K562 (cell line): ENCODE data around the gene ANXA3. TPM values are rescaled to one million over a fixed set of nuclear protein-coding genes. Genes with fewer than 3 reads are reported as not detected.
A peak's percentile ranks its signal among the peaks of the same experiment; 100 is the strongest.

Source experiments
- ATAC-seq: fragments of 200-7000 bp; cut with Tn5 transposase; 3 replicates; pipeline ENCODE4 v1.9.1; 2020; ENCODE audit warnings: moderate library complexity
- BruUV-seq: library from RNA; stranded (reverse); fragments of 400-500 nt; replicated peaks from 2 replicates; lab custom pipeline; 2021; lab: Mats Ljungman, UMichigan
- CTCF ChIA-PET: fragments of 300-600 bp; formaldehyde crosslinking; extraction: SDS; loops from one replicate; lab custom pipeline; 2021; ENCODE audit warnings: low intra/inter-chr PET ratio; lab: Yijun Ruan, JAX
- POLR2A ChIA-PET: fragments of 300-600, 350-650 bp; sonication (Branson Sonifier 250); formaldehyde crosslinking; extraction: SDS; loops from one replicate; lab custom pipeline; 2021; ENCODE audit warnings: antibody characterized with exemption, inconsistent platforms; lab: Yijun Ruan, JAX
- DNase-seq, 4 experiments: peaks; one replicate each; pipeline versions ENCODE4 v3.0.0 to v3.0.0-alpha.2; 2011 to 2018; ENCODE audit warnings: low spot score in 3 of 4, mixed read lengths in 3 of 4; ENCODE audit errors: extremely low read depth in 1 of 4
- FAIRE-seq: peaks from 2 replicates; lab custom pipeline; 2011; peaks lifted over from hg19 to GRCh38; lab: Jason Lieb, UNC
- H2AFZ ChIP-seq: 2 replicates; pipeline ENCODE4 v1.6.0; 2011; ENCODE audit warnings: low read depth, low read length, control low read depth, inconsistent platforms
- H3K27ac ChIP-seq: fragments of 200-600 bp; 3 replicates; pipeline ENCODE4 v1.8.0; 2011; ENCODE audit warnings: low read depth, mild to moderate bottlenecking, control low read depth, inconsistent platforms, low read length, moderate library complexity, mixed read lengths; ENCODE audit errors: extremely low read depth
- H3K27me3 ChIP-seq, 2 experiments: fragments of 300-600 bp in 1 of 2; 2 replicates in 1 of 2; 3 replicates in 1 of 2; pipeline versions ENCODE4 v1.6.0 to v1.8.0; 2011; ENCODE audit warnings: inconsistent platforms in 2 of 2, low read length in 2 of 2, mild to moderate bottlenecking in 1 of 2, mixed read lengths in 1 of 2, moderate library complexity in 1 of 2; ENCODE audit not compliant: control insufficient read depth in 2 of 2, insufficient read depth in 2 of 2
- H3K36me3 ChIP-seq: fragments of 300-600 bp; 3 replicates; pipeline ENCODE4 v1.8.0; 2011; ENCODE audit warnings: mild to moderate bottlenecking, low read length, inconsistent platforms; ENCODE audit not compliant: control insufficient read depth, insufficient read depth
- H3K4me1 ChIP-seq, 2 experiments: fragments of 200-600 bp in 1 of 2; replicated peaks in 1 of 2; 2 replicates in 1 of 2; 3 replicates in 1 of 2; pipeline versions ENCODE4 v1.5.1 to v1.8.0; 2011; ENCODE audit warnings: inconsistent platforms in 2 of 2, low read length in 2 of 2, mild to moderate bottlenecking in 1 of 2, mixed read lengths in 1 of 2, moderate library complexity in 1 of 2; ENCODE audit not compliant: control insufficient read depth in 2 of 2, insufficient read depth in 2 of 2
- H3K4me2 ChIP-seq: 2 replicates; pipeline ENCODE4 v1.6.1; 2011; ENCODE audit warnings: low read length, control low read depth, inconsistent platforms, mixed read lengths; ENCODE audit not compliant: insufficient read depth
- H3K4me3 ChIP-seq: fragments of 200-600 bp; sonication (generic), shearing (Covaris generic); 2 replicates; pipeline ENCODE4 v1.5.1; 2016; ENCODE audit warnings: control low read depth, inconsistent platforms
- H3K79me2 ChIP-seq: fragments of 200-600 bp; 3 replicates; pipeline ENCODE4 v1.8.0; 2011; ENCODE audit warnings: low read length, inconsistent platforms; ENCODE audit not compliant: control insufficient read depth, insufficient read depth
- H3K9ac ChIP-seq, 2 experiments: 2 replicates each; pipeline versions ENCODE4 v1.6.0 to v1.6.1; 2011; ENCODE audit warnings: low read depth in 2 of 2, low read length in 2 of 2, control low read depth in 1 of 2, inconsistent platforms in 1 of 2, mild to moderate bottlenecking in 1 of 2, mixed read lengths in 1 of 2; ENCODE audit not compliant: insufficient read depth in 1 of 2
- H3K9me1 ChIP-seq: one replicate; pipeline ENCODE4 v1.6.0; 2011; ENCODE audit warnings: inconsistent platforms, mild to moderate bottlenecking, low read length, moderate library complexity; ENCODE audit not compliant: control insufficient read depth, insufficient read depth
- H3K9me3 ChIP-seq: replicated peaks from 2 replicates; pipeline ENCODE4 v1.5.1; 2011; ENCODE audit warnings: low read depth, low read length, inconsistent platforms; ENCODE audit not compliant: control insufficient read depth, insufficient read depth
- H4K20me1 ChIP-seq: replicated peaks from 2 replicates; pipeline ENCODE4 v1.6.1; 2011; ENCODE audit warnings: low read length, inconsistent platforms, mixed read lengths; ENCODE audit not compliant: control insufficient read depth, insufficient read depth
- ATF3 ChIP-seq, 2 experiments: fragments of 450-650 bp in 1 of 2; sonication (generic) in 1 of 2; formaldehyde crosslinking in 1 of 2; IDR thresholded peaks in 1 of 2; conservative IDR thresholded peaks in 1 of 2; 2 replicates each; pipeline versions ENCODE4 v1.6.1 to v1.8.1; 2016 to 2023; ENCODE audit warnings: mild to moderate bottlenecking in 2 of 2, moderate library complexity in 2 of 2, inconsistent platforms in 1 of 2, missing genetic modification reagents in 1 of 2
- ILF3 ChIP-seq: fragments of 450-650 bp; IDR thresholded peaks from 2 replicates; pipeline ENCODE4 v1.6.1; 2018; ENCODE audit warnings: antibody characterized with exemption, mild to moderate bottlenecking, moderate library complexity, borderline replicate concordance
- MEF2D ChIP-seq: conservative IDR thresholded peaks from 2 replicates; pipeline ENCODE4 v1.6.1; 2016; ENCODE audit warnings: low read depth, missing genetic modification characterization, missing compliant biosample characterization
- MTA2 ChIP-seq: fragments of 450-650 bp; IDR thresholded peaks from 2 replicates; pipeline ENCODE4 v1.6.1; 2016; ENCODE audit warnings: low read depth
- PKNOX1 ChIP-seq: fragments of 450-650 bp; IDR thresholded peaks from 2 replicates; pipeline ENCODE4 v1.6.1; 2016
- ZNF707 ChIP-seq: fragments of 250-450 bp; sonication (Bioruptor Pico); conservative IDR thresholded peaks from 2 replicates; pipeline ENCODE4 v1.8.0; 2022; ENCODE audit warnings: inconsistent platforms, mild to moderate bottlenecking, moderate library complexity
- WGBS: fragments of 100-300 bp; shearing (Covaris generic); methylation state at CpG from one replicate; pipeline ENCODE4 v1.1.6; 2016; ENCODE audit warnings: low coverage, mixed read lengths; ENCODE audit not compliant: insufficient coverage; ENCODE audit errors: missing lambda C conversion rate; 5-methylcytosine and 5-hydroxymethylcytosine counted together
- in situ Hi-C: fragments of 300-500 bp; cut with MboI; formaldehyde crosslinking; loops from 4 replicates; pipeline ENCODE4 v1.15.0; 2018; ENCODE audit warnings: inconsistent platforms, mixed read lengths
- intact Hi-C: fragments of 100-400 bp; cut with micrococcal nuclease; formaldehyde crosslinking; loops from 2 replicates; pipeline ENCODE4 v1.14.2; 2022
- polyA plus RNA-seq, 8 experiments: library from polyadenylated mRNA; depleted of rRNA in 4 of 8; stranded (reverse) in 5 of 8; unstranded in 3 of 8; fragments of >200 nt; fragmentation: Nextera tagmentation in 2 of 8; fragmentation: Illumina TruSeq in 1 of 8; extraction: Ambion mirVana in 2 of 8; extraction: Trizol in 1 of 8; gene quantifications; 2 replicates each; pipeline versions ENCODE4 v1.2.1 to v1.2.3, GENCODE V29; 2011 to 2014; ENCODE audit warnings: inconsistent platforms in 1 of 8, missing spikeins in 1 of 8
- total RNA-seq, 7 experiments: library from RNA; depleted of rRNA in 6 of 7; stranded (reverse); fragments of >200 nt in 6 of 7; fragmentation: Illumina TruSeq in 2 of 7; extraction: Trizol in 2 of 7; gene quantifications; 2 replicates each; pipeline versions ENCODE4 v1.2.1 to v1.2.3, GENCODE V29; 2011 to 2021; ENCODE audit warnings: low replicate concordance in 1 of 7

ANXA3 gene
- total and polyA plus RNA-seq, 9 of the 15 experiments (the other 6 are each of a cell fraction or from before 2014, with no cell fraction given), result 6.3 to 15.5 (median 9.8) TPM

- TF ChIP-seq MEF2D (tag) (no peak), MTA2 (no peak), ZNF707 (CRISPR knock-in tag) (no peak)
- TF ChIP-seq, all 486 proteins: peak for 0
These were observed 11.1 kb downstream of the ANXA3 start (continued) for GRCh38 chr4:78562687-78563086.

GRCh38 chr4:78565971-78566372 is 14.4 kb downstream of the ANXA3 start:
- no peaks in the 10 kb centered on the region for H3K27me3 ChIP-seq
- BruUV-seq, result no TSS peak
- peaks cover 0 to 4% of the 10 kb centered on the region in 2 experiments; a peak in 2 of 5 replicates for H3K4me1 ChIP-seq
- in situ Hi-C loops (no loop called here), intact Hi-C loops (no loop called here)
- POLR2A ChIA-PET, result no interaction called here
- H3K9me1 ChIP-seq, result no peaks in the 10 kb centered on the region
- H3K4me3 ChIP-seq, result no peak overlapping the region
- FAIRE-seq (no peak), DNase-seq (no peak), ATAC-seq (no peak)
- H3K36me3 ChIP-seq, result no peaks in the 10 kb centered on the region
- H3K27ac ChIP-seq, result no peak overlapping the region
- WGBS, result 47% methylated on average over 2 of the region's 2 CpGs
- peak; percentile 60 for TF ChIP-seq ATF3 (IDR thresholded peaks at IDR 0.05)
- no peak for TF ChIP-seq ATF3 (CRISPR knock-in tag; conservative IDR thresholded peaks at IDR 0.05)
- peak; percentile 71 for TF ChIP-seq PKNOX1
- no peak for TF ChIP-seq ILF3
- no peaks in the 10 kb centered on the region for H4K20me1 ChIP-seq
- H2AFZ ChIP-seq, result no peak overlapping the region
- no peak overlapping the region for H3K4me2 ChIP-seq
- H3K9ac ChIP-seq, result no peak overlapping the region
- no peaks in the 10 kb centered on the region for H3K9me3 ChIP-seq
- no peaks in the 10 kb centered on the region for H3K79me2 ChIP-seq
- CTCF ChIA-PET, result no interaction called here
